Stimulated activated naive CD8-positive, alpha-beta T cell treated with anti-CD3 and anti-CD28 coated beads, Interleukin-15, Interleukin-2, amounts not matched to agents 100 ng/mL and 50 ng/mL, for 24 hours (primary cell): ENCODE data around the gene JMJD7.

Experiments
- H3K27ac Mint-ChIP-seq: one replicate; pipeline ENCODE4 v1.8.0; 2021; ENCODE audit warnings: mild to moderate bottlenecking, mixed read lengths
- H3K27me3 Mint-ChIP-seq: one replicate; pipeline ENCODE4 v1.8.0; 2021; ENCODE audit warnings: mixed read lengths
- H3K36me3 Mint-ChIP-seq: one replicate; pipeline ENCODE4 v1.8.0; 2021; ENCODE audit warnings: low read depth, mixed read lengths
- H3K4me1 Mint-ChIP-seq: one replicate; pipeline ENCODE4 v1.8.0; 2021; ENCODE audit warnings: low read depth, mixed read lengths
- H3K4me3 Mint-ChIP-seq: one replicate; pipeline ENCODE4 v1.8.0; 2021; ENCODE audit warnings: mild to moderate bottlenecking, mixed read lengths
- H3K9me3 Mint-ChIP-seq: one replicate; pipeline ENCODE4 v1.8.0; 2021; ENCODE audit warnings: mixed read lengths

The JMJD7 gene

GRCh38 chr15:41839781-41840491, 12.0 kb downstream of the JMJD7 start:
- no peaks in the 10 kb centered on the region for H3K36me3 Mint-ChIP-seq
- H3K27ac Mint-ChIP-seq = no peak overlapping the region
- no peak overlapping the region for H3K4me3 Mint-ChIP-seq
- H3K4me1 Mint-ChIP-seq = no peaks in the 10 kb centered on the region
- H3K27me3 Mint-ChIP-seq = no peaks in the 10 kb centered on the region
- H3K9me3 Mint-ChIP-seq = no peaks in the 10 kb centered on the region

DNA sequence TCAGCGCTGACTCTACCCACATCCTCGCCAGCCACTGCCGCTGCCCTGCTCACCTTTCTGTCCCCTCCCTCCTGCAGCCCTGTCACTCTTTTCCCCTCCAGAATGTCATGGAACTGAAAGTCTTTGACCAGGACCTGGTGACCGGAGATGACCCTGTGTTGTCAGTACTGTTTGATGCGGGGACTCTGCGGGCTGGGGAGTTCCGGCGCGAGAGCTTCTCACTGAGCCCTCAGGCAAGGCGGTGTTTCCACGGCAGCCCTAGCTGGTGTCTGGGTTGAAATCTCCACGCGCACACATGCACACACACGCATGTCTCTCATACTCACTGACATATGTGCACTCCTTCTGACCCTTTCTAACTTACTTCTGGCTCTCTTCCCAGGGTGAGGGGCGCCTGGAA, 12.8 kb downstream of the JMJD7 start:
- Mint-ChIP-seq H3K36me3 (no peaks in the 10 kb centered on the region), H3K4me3 (no peak overlapping the region), H3K27me3 (no peaks in the 10 kb centered on the region), H3K4me1 (no peaks in the 10 kb centered on the region), H3K27ac (no peak overlapping the region), H3K9me3 (no peaks in the 10 kb centered on the region)

DNA sequence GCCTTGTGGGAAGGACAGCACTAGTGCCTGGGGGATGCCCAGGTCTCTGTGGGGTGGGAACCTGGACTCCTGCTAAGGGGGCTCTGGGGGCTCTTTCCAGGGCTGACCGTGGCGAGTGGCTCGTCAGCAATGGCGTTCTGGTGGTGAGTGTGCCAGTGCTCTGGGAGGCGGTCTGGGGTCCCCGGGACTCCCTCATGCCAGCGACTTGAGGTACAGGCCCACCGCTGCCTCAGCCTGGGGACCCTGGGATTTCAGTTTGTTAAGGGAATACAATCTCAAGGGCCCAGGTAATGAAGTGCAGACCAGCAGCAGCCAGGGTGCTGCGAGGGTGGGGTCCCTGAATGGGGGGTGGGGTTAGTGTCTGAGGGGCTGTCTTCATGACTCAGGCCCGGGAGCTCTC, 13.2 kb downstream of the JMJD7 start:
- H3K27me3 Mint-ChIP-seq = no peaks in the 10 kb centered on the region
- H3K27ac Mint-ChIP-seq = no peak overlapping the region

DNA sequence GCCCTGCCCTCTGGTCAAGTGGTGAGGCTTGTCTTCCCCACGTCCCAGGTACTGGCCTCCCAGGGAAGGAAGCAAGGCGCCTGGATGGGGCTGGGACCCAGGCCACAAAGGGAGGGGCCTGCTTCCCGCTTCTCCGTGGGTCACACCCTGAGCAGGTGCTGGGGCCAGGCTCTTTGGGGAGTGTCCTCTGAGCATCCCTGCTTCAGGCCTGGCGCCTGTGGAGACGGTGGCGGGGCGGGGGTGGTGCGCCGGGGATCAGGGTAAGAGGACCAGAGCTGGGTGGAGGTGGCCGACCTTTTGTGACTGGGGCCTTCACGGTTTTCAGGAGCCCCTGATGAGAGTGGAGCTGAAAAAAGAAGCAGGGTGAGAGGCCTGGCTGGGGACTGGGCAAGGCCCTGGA, 14.3 kb downstream of the JMJD7 start:
- Mint-ChIP-seq H3K4me1 (no peaks in the 10 kb centered on the region), H3K36me3 (no peaks in the 10 kb centered on the region), H3K27ac (no peak overlapping the region), H3K4me3 (no peak overlapping the region), H3K27me3 (no peaks in the 10 kb centered on the region), H3K9me3 (no peaks in the 10 kb centered on the region)

More for the DNA sequence above, 13.2 kb downstream of the JMJD7 start:
- Mint-ChIP-seq H3K9me3 (no peaks in the 10 kb centered on the region), H3K36me3 (no peaks in the 10 kb centered on the region), H3K4me3 (no peak overlapping the region), H3K4me1 (no peaks in the 10 kb centered on the region)

GRCh38 chr15:41843571-41843970, 15.7 kb downstream of the JMJD7 start:
- H3K36me3 Mint-ChIP-seq = no peaks in the 10 kb centered on the region
- no peaks in the 10 kb centered on the region for H3K27me3 Mint-ChIP-seq
- no peaks in the 10 kb centered on the region for H3K9me3 Mint-ChIP-seq
- H3K4me3 Mint-ChIP-seq = no peak overlapping the region
- no peak overlapping the region for H3K27ac Mint-ChIP-seq
- H3K4me1 Mint-ChIP-seq = no peaks in the 10 kb centered on the region

DNA sequence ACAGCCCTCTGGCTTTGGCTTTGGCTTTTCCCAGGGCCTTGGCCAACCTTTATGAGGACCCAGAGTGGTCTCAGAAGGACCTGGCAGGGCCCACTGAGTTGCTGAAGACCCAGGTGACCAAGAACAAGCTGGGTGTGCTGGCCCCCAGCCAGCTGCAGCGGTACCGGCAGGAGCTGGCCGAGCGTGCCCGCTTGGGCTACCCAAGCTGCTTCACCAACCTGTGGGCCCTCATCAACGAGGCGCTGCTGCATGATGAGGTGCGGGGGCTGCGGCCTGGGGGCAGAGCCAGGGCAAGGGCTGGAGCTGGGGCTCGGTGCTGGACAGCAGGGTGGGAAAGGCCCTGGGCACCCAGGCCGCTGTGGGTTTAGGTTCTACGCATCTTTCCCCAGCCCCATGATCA, 16.9 kb downstream of the JMJD7 start:
- no peaks in the 10 kb centered on the region for H3K4me1 Mint-ChIP-seq

DNA sequence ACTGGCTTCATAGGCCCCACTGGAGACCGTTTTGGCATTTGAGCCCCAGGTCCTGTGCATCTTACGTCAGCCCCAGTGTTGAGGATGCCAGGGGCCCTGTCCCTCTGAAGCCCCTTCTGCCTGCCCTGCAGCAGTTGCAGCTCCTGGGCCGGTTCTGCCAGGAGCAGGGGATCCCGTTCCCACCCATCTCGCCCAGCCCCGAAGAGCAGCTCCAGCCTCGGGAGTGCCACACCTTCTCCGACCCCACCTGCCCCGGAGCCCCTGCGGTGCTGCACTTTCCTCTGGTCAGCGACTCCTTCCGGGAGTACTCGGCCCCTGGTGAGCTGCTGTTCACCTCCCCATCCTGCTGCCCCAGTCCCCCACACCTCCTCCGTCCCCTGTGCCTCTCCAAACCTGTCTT, 19.3 kb downstream of the JMJD7 start:
- Mint-ChIP-seq H3K27me3 (no peaks in the 10 kb centered on the region), H3K36me3 (no peaks in the 10 kb centered on the region), H3K4me1 (no peaks in the 10 kb centered on the region), H3K4me3 (no peak overlapping the region), H3K27ac (no peak overlapping the region), H3K9me3 (no peaks in the 10 kb centered on the region)

More for the DNA sequence above, 16.9 kb downstream of the JMJD7 start:
- Mint-ChIP-seq H3K9me3 (no peaks in the 10 kb centered on the region), H3K27me3 (no peaks in the 10 kb centered on the region), H3K4me3 (no peak overlapping the region), H3K36me3 (no peaks in the 10 kb centered on the region), H3K27ac (no peak overlapping the region)

DNA sequence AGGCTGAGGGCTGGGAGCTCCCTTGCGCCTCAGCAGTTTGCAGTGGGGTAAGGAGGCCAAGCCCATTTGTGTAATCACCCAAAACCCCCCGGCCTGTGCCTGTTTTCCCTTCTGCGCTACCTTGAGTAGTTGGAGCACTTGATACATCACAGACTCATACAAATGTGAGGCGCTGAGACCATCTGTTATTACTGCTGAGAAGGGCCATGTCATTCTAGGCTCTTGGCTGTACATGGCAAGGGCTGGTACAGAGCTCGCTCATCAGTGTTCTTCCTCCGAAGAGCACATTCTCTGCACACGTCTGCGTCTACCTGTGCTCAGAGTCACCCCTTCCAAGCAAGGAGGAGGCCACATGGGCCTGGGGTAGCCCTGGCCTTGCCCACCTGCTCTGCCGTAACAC, 20.1 kb downstream of the JMJD7 start:
- H3K36me3 Mint-ChIP-seq = no peaks in the 10 kb centered on the region
- H3K4me1 Mint-ChIP-seq = no peaks in the 10 kb centered on the region
- no peaks in the 10 kb centered on the region for H3K9me3 Mint-ChIP-seq
- no peak overlapping the region for H3K27ac Mint-ChIP-seq
- no peak overlapping the region for H3K4me3 Mint-ChIP-seq
- no peaks in the 10 kb centered on the region for H3K27me3 Mint-ChIP-seq

DNA sequence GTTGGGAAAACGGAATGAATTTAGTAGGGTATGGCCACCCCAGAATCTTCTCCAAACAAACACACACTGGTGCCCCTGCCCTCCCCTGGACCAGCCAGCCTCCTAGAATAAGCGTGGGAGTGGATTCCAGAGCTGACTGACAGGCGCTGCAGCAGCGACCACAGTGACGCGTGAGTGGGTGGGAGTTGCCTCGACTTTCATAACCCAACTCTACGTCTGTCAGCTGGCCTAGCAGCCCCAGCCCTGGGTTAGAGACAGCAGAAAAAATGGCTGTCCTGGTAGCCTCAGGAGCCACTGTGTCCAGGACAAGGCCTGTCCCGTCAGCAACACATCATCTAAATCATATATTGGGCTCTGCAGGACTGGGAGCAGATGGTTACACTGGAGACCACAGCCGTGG, 20.7 kb downstream of the JMJD7 start:
- H3K27me3 Mint-ChIP-seq = no peaks in the 10 kb centered on the region
- no peak overlapping the region for H3K27ac Mint-ChIP-seq
- no peak overlapping the region for H3K4me3 Mint-ChIP-seq
- no peaks in the 10 kb centered on the region for H3K9me3 Mint-ChIP-seq
- no peaks in the 10 kb centered on the region for H3K4me1 Mint-ChIP-seq
- H3K36me3 Mint-ChIP-seq = no peaks in the 10 kb centered on the region

- Mint-ChIP-seq H3K36me3 (no peaks in the 10 kb centered on the region), H3K27ac (no peak overlapping the region), H3K4me1 (no peaks in the 10 kb centered on the region), H3K4me3 (no peak overlapping the region), H3K27me3 (no peaks in the 10 kb centered on the region), H3K9me3 (no peaks in the 10 kb centered on the region)
These were observed 21.3 kb downstream of the JMJD7 start for GRCh38 chr15:41849204-41849603.

DNA sequence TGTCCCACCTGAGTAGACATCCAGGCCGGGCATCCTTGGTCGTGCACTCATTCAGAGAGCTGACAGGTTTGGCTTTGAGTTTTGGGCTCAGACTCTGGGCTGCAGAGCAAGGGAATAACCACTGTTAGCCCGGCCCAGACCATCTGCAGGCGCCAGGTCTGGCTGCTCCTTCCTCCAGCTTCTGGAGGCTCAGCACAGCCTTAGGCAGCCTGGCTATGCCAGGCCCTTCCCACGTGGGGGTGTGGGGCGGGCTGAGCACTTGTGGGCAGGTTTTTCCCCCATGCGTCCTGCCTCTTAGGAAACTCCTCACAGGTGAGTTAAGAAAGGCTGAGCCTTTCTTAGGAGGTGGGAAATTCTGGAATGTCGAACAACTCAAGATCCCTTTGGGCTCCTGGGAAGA, 22.0 kb downstream of the JMJD7 start:
- H3K27ac Mint-ChIP-seq = no peak overlapping the region
- H3K36me3 Mint-ChIP-seq = no peaks in the 10 kb centered on the region
- no peaks in the 10 kb centered on the region for H3K4me1 Mint-ChIP-seq
- H3K4me3 Mint-ChIP-seq = no peak overlapping the region
- no peaks in the 10 kb centered on the region for H3K9me3 Mint-ChIP-seq
- H3K27me3 Mint-ChIP-seq = no peaks in the 10 kb centered on the region

GRCh38 chr15:41850482-41851166, 22.7 kb downstream of the JMJD7 start:
- no peaks in the 10 kb centered on the region for H3K4me1 Mint-ChIP-seq
- H3K9me3 Mint-ChIP-seq = no peaks in the 10 kb centered on the region
- H3K27ac Mint-ChIP-seq = no peak overlapping the region
- no peak overlapping the region for H3K4me3 Mint-ChIP-seq
- no peaks in the 10 kb centered on the region for H3K36me3 Mint-ChIP-seq
- H3K27me3 Mint-ChIP-seq = no peaks in the 10 kb centered on the region

- no peak overlapping the region for H3K27ac Mint-ChIP-seq
- no peaks in the 10 kb centered on the region for H3K9me3 Mint-ChIP-seq
- no peaks in the 10 kb centered on the region for H3K36me3 Mint-ChIP-seq
- no peaks in the 10 kb centered on the region for H3K27me3 Mint-ChIP-seq
- H3K4me1 Mint-ChIP-seq = no peaks in the 10 kb centered on the region
- no peak overlapping the region for H3K4me3 Mint-ChIP-seq
These were observed 23.3 kb downstream of the JMJD7 start for GRCh38 chr15:41851167-41851523.

DNA sequence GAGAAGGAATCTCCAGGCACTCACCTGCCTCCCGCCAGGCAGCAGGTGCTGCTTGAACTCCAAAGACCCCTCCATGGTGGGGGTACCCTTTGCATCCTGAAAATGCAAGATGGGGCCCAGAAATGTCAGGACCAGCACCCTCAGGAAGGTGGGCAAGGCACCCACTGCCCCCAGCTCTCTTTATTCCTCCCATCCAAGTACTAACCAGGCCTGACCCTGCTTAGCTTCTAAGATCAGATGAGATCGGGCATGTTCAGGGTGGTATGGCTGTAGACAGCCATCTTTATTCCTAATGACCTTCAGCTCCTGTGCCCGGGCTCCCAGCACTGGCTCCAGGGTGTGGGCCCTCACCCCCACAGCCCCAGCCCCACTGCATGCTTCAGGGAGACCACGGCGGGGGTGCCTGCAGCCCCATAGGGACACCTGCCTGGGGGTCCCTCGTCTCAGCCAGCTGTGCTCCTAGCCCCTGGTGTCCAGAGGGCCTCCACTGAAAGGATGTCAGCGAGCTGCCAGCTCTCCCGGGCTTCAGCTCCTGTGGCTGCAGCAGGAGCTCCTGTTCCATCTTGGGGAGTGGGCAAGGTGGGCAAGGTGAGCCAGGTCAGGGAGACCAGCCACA, 24.0 kb downstream of the JMJD7 start:
- Mint-ChIP-seq H3K27me3 (no peaks in the 10 kb centered on the region), H3K4me3 (no peak overlapping the region), H3K27ac (no peak overlapping the region), H3K4me1 (no peaks in the 10 kb centered on the region), H3K36me3 (no peaks in the 10 kb centered on the region), H3K9me3 (no peaks in the 10 kb centered on the region)

DNA sequence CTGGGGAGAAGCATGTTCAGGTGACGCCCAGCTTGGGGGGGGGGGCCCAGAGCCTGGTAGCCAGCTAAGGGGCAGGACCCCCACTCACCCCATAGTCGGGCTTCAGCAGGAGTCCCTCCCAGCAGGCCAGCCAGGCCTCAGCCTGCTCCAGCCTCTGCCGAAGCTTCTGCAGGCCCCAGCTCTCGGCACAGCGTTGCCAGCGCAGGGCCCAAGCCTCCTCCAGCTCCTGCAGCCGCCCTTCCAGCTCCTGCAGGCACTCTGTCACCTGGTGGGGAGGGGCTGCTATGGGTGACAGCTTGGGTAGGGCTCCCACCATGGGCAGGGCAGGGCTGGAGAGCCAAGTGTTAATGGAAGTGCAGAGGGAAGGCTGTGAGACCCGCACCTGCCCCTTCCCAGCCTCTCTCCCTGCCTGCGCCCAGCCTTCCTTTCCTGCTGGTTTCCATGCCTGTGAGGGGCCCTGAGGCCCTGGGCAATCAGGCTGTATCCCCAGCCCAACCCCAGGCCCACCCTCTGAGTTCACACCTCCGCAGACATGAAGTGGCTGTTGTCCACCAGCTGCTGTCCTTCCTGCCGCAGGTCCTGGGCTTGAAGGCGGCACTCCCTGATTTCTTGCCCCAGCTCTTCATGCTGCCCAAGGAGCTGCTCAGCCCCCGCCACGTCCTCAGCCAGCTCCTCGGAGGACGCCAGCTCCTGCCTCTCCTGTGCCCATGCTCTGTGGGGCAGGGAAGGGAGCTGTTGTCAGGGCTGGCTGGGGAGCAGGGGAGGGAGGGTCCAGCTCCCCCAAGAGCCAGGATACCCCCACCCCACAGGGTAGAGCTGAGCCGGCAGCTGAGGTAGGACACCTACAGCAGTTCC, 25.1 kb downstream of the JMJD7 start:
- Mint-ChIP-seq H3K27ac (no peak overlapping the region), H3K9me3 (no peaks in the 10 kb centered on the region), H3K36me3 (no peaks in the 10 kb centered on the region), H3K27me3 (no peaks in the 10 kb centered on the region), H3K4me1 (no peaks in the 10 kb centered on the region), H3K4me3 (no peak overlapping the region)
